Type B pancreatic cell (in vitro differentiated cells): ENCODE results near the gene LIPA. TPM values are rescaled to one million over a fixed set of nuclear protein-coding genes. Genes with fewer than 3 reads are reported as not detected.
A peak's percentile ranks its signal among the peaks of the same experiment; 100 is the strongest.

ENCODE experiments used
- DNase-seq: peaks from one replicate; pipeline ENCODE4 v3.0.0; 2021; ENCODE audit warnings: mixed read lengths; ENCODE audit not compliant: unreplicated experiment; ENCODE audit errors: extremely low spot score
- H3K27ac Mint-ChIP-seq: 2 replicates; pipeline ENCODE4 v1.8.0; 2021; ENCODE audit warnings: mild to moderate bottlenecking, mixed read lengths
- H3K27me3 Mint-ChIP-seq: 2 replicates; pipeline ENCODE4 v1.8.0; 2021; ENCODE audit warnings: mixed read lengths
- H3K36me3 Mint-ChIP-seq: 2 replicates; pipeline ENCODE4 v1.8.0; 2021; ENCODE audit warnings: mixed read lengths
- H3K4me1 Mint-ChIP-seq: one replicate; pipeline ENCODE4 v1.8.0; 2021; ENCODE audit warnings: mixed read lengths; ENCODE audit not compliant: unreplicated experiment
- H3K4me3 Mint-ChIP-seq: 2 replicates; pipeline ENCODE4 v1.8.0; 2021; ENCODE audit warnings: mild to moderate bottlenecking, mixed read lengths
- H3K9me3 Mint-ChIP-seq: 2 replicates; pipeline ENCODE4 v1.8.0; 2021; ENCODE audit warnings: mixed read lengths
- total RNA-seq: library from RNA; stranded (reverse); gene quantifications from 2 replicates; pipeline ENCODE4 v1.2.1, GENCODE V29; 2021; ENCODE audit warnings: low replicate concordance
- TF ChIP-seq, protein P1 (sequence below): fragments of 200-600 bp; sonication (generic); conservative IDR thresholded peaks from 2 replicates; pipeline ENCODE4 v1.5.0; 2021; ENCODE audit warnings: antibody characterized with exemption, mild to moderate bottlenecking

LIPA gene
- total RNA-seq, 1 donor from 2014 or later = 46.4 TPM

DNA sequence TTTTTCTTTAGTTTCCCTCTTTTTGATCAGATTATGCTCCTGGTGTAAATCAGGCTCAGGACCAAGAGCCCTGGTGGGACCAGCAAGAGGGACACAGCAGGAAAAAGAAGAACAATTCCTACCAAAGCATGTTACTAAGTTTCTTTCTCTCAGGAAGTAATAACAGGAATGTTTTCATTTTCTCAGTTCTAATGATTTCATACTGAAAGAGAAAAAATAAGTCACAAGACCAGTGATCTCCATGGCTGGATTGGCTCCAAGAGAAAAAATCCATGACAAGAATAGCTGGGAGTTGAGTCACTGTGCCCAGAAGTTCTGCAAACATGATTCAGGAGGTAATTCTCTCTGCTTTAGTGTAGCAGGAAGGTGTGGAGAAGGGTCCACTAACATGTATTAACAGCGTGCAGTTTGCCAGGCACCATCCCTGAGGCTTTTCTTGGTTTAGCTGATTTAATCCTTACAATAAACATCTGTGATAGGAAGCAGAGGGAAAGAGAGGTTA, 26.5 kb upstream of the LIPA start:
- no peaks in the 10 kb centered on the region for H3K36me3 Mint-ChIP-seq

DNA sequence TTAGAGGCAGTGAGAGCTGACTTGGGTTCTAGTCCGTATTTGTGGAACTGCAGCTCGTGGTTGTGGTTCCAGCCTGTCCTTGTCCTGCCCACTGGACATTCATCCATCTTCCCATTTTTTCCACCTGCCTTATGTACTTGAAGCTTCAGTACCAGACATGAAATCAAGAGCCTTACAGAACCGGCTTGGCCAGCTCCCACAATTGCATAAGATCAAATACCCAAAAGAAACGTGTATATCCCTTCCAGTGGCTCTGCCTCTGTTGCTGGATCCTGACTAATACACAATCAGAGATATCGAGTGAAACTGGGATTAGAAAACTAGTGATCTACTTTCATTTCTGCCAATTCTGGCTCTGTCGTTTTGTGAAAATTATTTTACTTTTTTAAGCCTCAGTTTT, 23.8 kb upstream of the LIPA start:
- H3K4me3 Mint-ChIP-seq = peak overlapping the region; percentile 1
- TF ChIP-seq, protein P1, sequence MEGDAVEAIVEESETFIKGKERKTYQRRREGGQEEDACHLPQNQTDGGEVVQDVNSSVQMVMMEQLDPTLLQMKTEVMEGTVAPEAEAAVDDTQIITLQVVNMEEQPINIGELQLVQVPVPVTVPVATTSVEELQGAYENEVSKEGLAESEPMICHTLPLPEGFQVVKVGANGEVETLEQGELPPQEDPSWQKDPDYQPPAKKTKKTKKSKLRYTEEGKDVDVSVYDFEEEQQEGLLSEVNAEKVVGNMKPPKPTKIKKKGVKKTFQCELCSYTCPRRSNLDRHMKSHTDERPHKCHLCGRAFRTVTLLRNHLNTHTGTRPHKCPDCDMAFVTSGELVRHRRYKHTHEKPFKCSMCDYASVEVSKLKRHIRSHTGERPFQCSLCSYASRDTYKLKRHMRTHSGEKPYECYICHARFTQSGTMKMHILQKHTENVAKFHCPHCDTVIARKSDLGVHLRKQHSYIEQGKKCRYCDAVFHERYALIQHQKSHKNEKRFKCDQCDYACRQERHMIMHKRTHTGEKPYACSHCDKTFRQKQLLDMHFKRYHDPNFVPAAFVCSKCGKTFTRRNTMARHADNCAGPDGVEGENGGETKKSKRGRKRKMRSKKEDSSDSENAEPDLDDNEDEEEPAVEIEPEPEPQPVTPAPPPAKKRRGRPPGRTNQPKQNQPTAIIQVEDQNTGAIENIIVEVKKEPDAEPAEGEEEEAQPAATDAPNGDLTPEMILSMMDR = no peak
- H3K27ac Mint-ChIP-seq = peak overlapping the region; percentile 35
- H3K9me3 Mint-ChIP-seq = no peaks in the 10 kb centered on the region
- H3K4me1 Mint-ChIP-seq = peaks cover 33% of the 10 kb centered on the region
- DNase-seq = no peak
- no peaks in the 10 kb centered on the region for H3K36me3 Mint-ChIP-seq
- no peaks in the 10 kb centered on the region for H3K27me3 Mint-ChIP-seq

More for the DNA sequence above, 26.5 kb upstream of the LIPA start:
- DNase-seq = no peak
- H3K4me3 Mint-ChIP-seq = no peak overlapping the region
- peak overlapping the region; percentile 44 for H3K27ac Mint-ChIP-seq
- H3K9me3 Mint-ChIP-seq = no peaks in the 10 kb centered on the region
- no peaks in the 10 kb centered on the region for H3K27me3 Mint-ChIP-seq
- peaks cover 41% of the 10 kb centered on the region for H3K4me1 Mint-ChIP-seq
- TF ChIP-seq, protein P1 = no peak

DNA sequence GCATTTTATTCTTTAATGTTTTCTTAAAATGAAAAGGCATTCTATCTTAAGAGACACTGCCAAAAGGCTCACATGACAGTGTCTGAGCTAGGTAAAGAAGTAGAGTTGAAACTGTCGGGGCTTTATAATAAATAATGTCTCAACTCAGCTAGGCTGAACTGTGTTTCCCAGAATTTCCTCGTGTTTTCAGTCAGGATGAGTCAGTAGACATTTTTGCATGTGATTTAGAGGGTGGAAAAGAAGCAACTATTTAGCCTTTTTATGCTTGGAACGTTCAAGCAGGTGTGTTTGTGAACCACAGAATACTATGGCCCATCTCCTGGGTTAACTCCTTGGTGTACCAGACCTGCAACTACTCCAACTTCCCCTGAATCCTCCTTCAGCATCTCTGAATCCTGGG, 23.4 kb upstream of the LIPA start:
- H3K9me3 Mint-ChIP-seq = no peaks in the 10 kb centered on the region
- H3K27ac Mint-ChIP-seq = peak overlapping the region; percentile 35
- H3K4me3 Mint-ChIP-seq = no peak overlapping the region
- peaks cover 31% of the 10 kb centered on the region for H3K4me1 Mint-ChIP-seq
- TF ChIP-seq, protein P1 = no peak
- no peaks in the 10 kb centered on the region for H3K36me3 Mint-ChIP-seq
- H3K27me3 Mint-ChIP-seq = no peaks in the 10 kb centered on the region
- DNase-seq = no peak

DNA sequence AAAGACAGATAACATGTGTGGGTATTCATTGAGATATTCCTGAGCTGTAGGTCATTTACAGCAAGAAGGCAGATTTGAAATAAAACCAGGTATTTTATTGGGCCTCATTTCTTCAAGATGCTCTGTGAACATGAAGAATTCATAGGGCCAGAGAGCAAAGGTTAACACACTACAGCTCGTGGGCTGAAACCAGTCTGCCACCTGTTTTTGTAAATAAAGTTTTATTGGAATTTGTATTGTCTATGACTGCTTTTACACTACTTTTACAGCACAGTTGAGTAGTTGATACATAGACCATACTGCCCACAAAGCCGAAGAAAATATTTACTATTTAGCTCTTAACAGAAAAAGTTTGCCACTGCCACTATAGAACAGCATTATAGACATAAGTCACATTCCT, 22.1 kb upstream of the LIPA start:
- Mint-ChIP-seq H3K4me1 (peaks cover 26% of the 10 kb centered on the region), H3K36me3 (no peaks in the 10 kb centered on the region), H3K4me3 (no peak overlapping the region), H3K27ac (no peak overlapping the region), H3K27me3 (no peaks in the 10 kb centered on the region), H3K9me3 (no peaks in the 10 kb centered on the region)
- TF ChIP-seq, protein P1 = no peak
- no peak for DNase-seq

DNA sequence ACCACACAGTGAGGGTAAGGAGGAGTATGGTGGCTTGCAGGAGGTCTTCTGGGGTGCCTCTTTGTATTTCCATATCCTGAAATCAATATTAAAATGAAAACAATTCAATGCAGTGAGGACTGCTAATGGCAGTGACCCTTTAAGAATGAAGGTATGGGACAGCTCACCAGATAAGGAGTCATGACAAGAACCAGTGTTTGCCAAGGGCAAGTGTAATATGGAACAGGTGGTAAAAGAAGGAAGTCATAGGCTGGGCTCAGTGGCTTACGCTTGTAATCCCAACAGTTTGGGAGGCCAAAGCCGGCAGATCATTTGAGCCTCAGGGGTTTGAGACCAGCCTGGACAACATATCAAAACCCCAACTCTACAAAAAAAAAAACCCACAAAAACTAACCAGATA, 20.0 kb upstream of the LIPA start:
- no peak for DNase-seq
- Mint-ChIP-seq H3K4me3 (no peak overlapping the region), H3K27me3 (no peaks in the 10 kb centered on the region), H3K36me3 (no peaks in the 10 kb centered on the region), H3K4me1 (peaks cover 23% of the 10 kb centered on the region), H3K9me3 (no peaks in the 10 kb centered on the region), H3K27ac (no peak overlapping the region)
- TF ChIP-seq, protein P1 = no peak

DNA sequence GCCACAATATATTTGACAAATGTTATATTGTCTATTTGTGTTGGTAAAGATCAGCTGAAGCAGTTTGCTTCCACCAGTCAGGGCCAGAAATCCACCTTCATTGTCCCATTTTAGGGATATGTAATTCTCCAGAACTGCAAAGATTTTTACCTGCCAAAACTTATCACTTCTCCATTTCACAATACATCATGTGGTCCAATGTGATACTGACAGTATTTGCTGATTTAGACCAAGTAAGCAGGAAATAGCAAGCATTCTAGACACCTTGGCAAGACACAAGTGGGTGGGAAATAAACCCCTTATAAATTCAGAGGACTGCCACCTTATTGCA, 18.5 kb upstream of the LIPA start:
- no peaks in the 10 kb centered on the region for H3K36me3 Mint-ChIP-seq
- TF ChIP-seq, protein P1 = no peak
- H3K9me3 Mint-ChIP-seq = no peaks in the 10 kb centered on the region
- no peak overlapping the region for H3K27ac Mint-ChIP-seq
- no peaks in the 10 kb centered on the region for H3K27me3 Mint-ChIP-seq
- H3K4me1 Mint-ChIP-seq = peaks cover 18% of the 10 kb centered on the region
- H3K4me3 Mint-ChIP-seq = no peak overlapping the region
- DNase-seq = no peak
